ENCODE measurements around the gene MILR1.

The MILR1 gene

DNA sequence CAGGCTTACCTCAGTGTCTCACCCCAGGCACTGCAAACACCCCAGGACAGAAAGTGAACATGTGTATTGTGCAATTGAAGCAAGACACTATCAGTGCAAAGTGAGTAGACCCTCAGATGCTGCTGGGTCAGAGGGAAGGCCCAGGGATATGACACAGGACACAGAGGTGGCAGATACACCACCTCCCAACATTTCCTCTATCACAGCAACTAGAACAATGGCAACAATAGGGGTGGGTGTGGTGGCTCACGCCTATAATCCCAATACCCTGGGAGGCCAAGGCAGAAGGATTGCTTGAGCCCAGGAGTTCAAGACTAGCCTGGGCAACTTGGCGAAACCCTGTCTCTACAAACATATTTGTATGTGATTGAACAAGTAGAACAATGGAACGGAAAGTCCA is 22.5 kb downstream of the MILR1 start:
- Histone ChIP-seq H2AK5ac (ENCODE audit: low read length, severe bottlenecking) (no peak overlapping the region), H4K91ac (ENCODE audit: low read length) (no peak overlapping the region), H3K27ac (ENCODE audit: low read length, poor library complexity, severe bottlenecking) (no peak overlapping the region), H3K4me2 (ENCODE audit: low read length, poor library complexity, severe bottlenecking) (no peak overlapping the region), H3K27me3 (ENCODE audit: control insufficient read depth in 1 of 2, insufficient read depth in 1 of 2, low read length in 2 of 2) (no peaks in the 10 kb centered on the region), H3K36me3 (ENCODE audit: control insufficient read depth in 1 of 2, insufficient read depth in 2 of 2, low read depth in 1 of 2, low read length in 2 of 2) (peaks cover 0 to 58% of the 10 kb centered on the region in 2 experiments), H2BK5ac (ENCODE audit: low read depth, low read length, poor library complexity, severe bottlenecking) (no peak overlapping the region), H2AFZ (ENCODE audit: low read depth, low read length) (no peak overlapping the region), H3K9me3 (ENCODE audit: control insufficient read depth, low read length) (no peaks in the 10 kb centered on the region), H3K79me1 (replicated peaks; ENCODE audit: low read length, poor library complexity, severe bottlenecking) (no peaks in the 10 kb centered on the region), H2BK12ac (ENCODE audit: low read length in 2 of 2) (no peak overlapping the region), H2BK120ac (ENCODE audit: low read depth, low read length) (no peak overlapping the region), H3K4me1 (ENCODE audit: control insufficient read depth, insufficient read depth, low read depth, low read length) (no peaks in the 10 kb centered on the region), H3K9ac (ENCODE audit: low read length) (no peak overlapping the region), H3K23ac (ENCODE audit: low read length in 2 of 2) (no peak overlapping the region), H3K18ac (ENCODE audit: low read depth in 1 of 2, low read length in 2 of 2) (no peak overlapping the region), H3K4me3 (ENCODE audit: insufficient read depth in 1 of 2, low read depth in 1 of 2, low read length in 2 of 2) (no peak overlapping the region), H2BK15ac (ENCODE audit: low read depth, poor library complexity, severe bottlenecking) (no peak overlapping the region), H4K8ac (ENCODE audit: low read length) (no peak overlapping the region), H3K14ac (ENCODE audit: low read length in 2 of 2) (no peak overlapping the region), H3K4ac (ENCODE audit: low read depth in 1 of 2, low read length in 2 of 2) (no peak overlapping the region)
- DNase-seq, result no peak
- WGBS, result 96% methylated on average over 3 of the region's 3 CpGs

DNA sequence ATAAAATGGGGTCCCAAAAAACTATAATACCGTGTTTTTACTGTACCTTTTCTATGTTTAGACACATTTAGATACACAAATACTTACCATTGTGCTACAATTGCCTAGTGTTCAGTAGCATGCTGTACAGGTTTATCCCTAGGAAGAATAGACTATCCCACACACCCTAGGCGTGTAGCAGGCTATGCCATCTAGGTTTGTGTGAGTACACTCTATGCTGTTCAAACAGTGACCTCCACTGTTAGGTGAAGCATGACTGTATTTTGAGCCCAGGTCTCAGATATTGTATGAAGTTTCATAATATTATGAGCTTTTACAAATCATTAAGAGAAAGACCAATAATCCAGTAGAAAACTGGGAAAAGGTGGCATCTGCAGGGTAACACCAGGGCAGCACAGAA is 23.6 kb downstream of the MILR1 start:
- no peak overlapping the region for H3K14ac ChIP-seq (ENCODE audit: low read length in 2 of 2)
- no peak overlapping the region for H3K9ac ChIP-seq (ENCODE audit: low read length)
- no peak overlapping the region for H2AK5ac ChIP-seq (ENCODE audit: low read length, severe bottlenecking)
- DNase-seq, result no peak
- H3K27ac ChIP-seq (ENCODE audit: low read length, poor library complexity, severe bottlenecking), result no peak overlapping the region
- H3K9me3 ChIP-seq (ENCODE audit: control insufficient read depth, low read length), result no peaks in the 10 kb centered on the region
- no peaks in the 10 kb centered on the region for H3K4me1 ChIP-seq (ENCODE audit: control insufficient read depth, insufficient read depth, low read depth, low read length)
- H4K91ac ChIP-seq (ENCODE audit: low read length), result no peak overlapping the region
- H2BK12ac ChIP-seq (ENCODE audit: low read length in 2 of 2), result no peak overlapping the region
- H3K23ac ChIP-seq (ENCODE audit: low read length in 2 of 2), result no peak overlapping the region
- H3K27me3 ChIP-seq (ENCODE audit: control insufficient read depth in 1 of 2, insufficient read depth in 1 of 2, low read length in 2 of 2), result no peaks in the 10 kb centered on the region
- H3K36me3 ChIP-seq (ENCODE audit: control insufficient read depth in 1 of 2, insufficient read depth in 2 of 2, low read depth in 1 of 2, low read length in 2 of 2), result peaks cover 0 to 53% of the 10 kb centered on the region in 2 experiments
- no peak overlapping the region for H3K18ac ChIP-seq (ENCODE audit: low read depth in 1 of 2, low read length in 2 of 2)
- H4K8ac ChIP-seq (ENCODE audit: low read length), result no peak overlapping the region
- H2BK15ac ChIP-seq (ENCODE audit: low read depth, poor library complexity, severe bottlenecking), result no peak overlapping the region
- no peak overlapping the region for H2BK5ac ChIP-seq (ENCODE audit: low read depth, low read length, poor library complexity, severe bottlenecking)
- H3K4ac ChIP-seq (ENCODE audit: low read depth in 1 of 2, low read length in 2 of 2), result no peak overlapping the region
- no peak overlapping the region for H2AFZ ChIP-seq (ENCODE audit: low read depth, low read length)
- H3K79me1 ChIP-seq (replicated peaks; ENCODE audit: low read length, poor library complexity, severe bottlenecking), result no peaks in the 10 kb centered on the region
- no peak overlapping the region for H3K4me2 ChIP-seq (ENCODE audit: low read length, poor library complexity, severe bottlenecking)
- WGBS, result 100% methylated on average over 2 of the region's 2 CpGs
- no peak overlapping the region for H2BK120ac ChIP-seq (ENCODE audit: low read depth, low read length)
- H3K4me3 ChIP-seq (ENCODE audit: insufficient read depth in 1 of 2, low read depth in 1 of 2, low read length in 2 of 2), result no peak overlapping the region

DNA sequence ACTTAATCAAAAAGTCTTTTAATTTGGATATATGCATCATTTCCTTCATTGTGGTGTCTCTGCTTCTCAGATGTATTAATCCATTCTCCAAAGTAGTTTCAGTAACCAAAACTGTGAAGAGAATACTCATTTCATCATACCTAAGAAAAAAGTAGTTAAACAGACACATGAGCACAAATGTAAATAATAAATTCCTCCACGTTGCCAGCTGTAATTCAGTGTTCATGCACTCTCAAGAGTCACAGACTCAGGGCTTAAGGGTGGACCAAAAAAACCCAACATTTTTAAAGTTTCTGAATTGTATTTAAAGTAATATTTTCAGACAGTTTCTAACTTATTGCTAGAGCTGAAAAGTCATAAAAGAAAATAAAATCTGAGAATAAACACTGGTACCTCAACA is 28.9 kb downstream of the MILR1 start:
- Histone ChIP-seq H3K36me3 (ENCODE audit: control insufficient read depth in 1 of 2, insufficient read depth in 2 of 2, low read depth in 1 of 2, low read length in 2 of 2) (peaks cover 2 to 48% of the 10 kb centered on the region in 2 experiments), H2BK120ac (ENCODE audit: low read depth, low read length) (no peak overlapping the region), H2AFZ (ENCODE audit: low read depth, low read length) (no peak overlapping the region), H3K9ac (ENCODE audit: low read length) (no peak overlapping the region), H4K8ac (ENCODE audit: low read length) (no peak overlapping the region), H2BK15ac (ENCODE audit: low read depth, poor library complexity, severe bottlenecking) (no peak overlapping the region), H3K79me1 (replicated peaks; ENCODE audit: low read length, poor library complexity, severe bottlenecking) (peaks cover 2% of the 10 kb centered on the region), H3K4me2 (ENCODE audit: low read length, poor library complexity, severe bottlenecking) (no peak overlapping the region), H3K27me3 (ENCODE audit: control insufficient read depth in 1 of 2, insufficient read depth in 1 of 2, low read length in 2 of 2) (no peaks in the 10 kb centered on the region), H3K9me3 (ENCODE audit: control insufficient read depth, low read length) (no peaks in the 10 kb centered on the region), H4K91ac (ENCODE audit: low read length) (no peak overlapping the region), H2BK12ac (ENCODE audit: low read length in 2 of 2) (no peak overlapping the region), H3K23ac (ENCODE audit: low read length in 2 of 2) (no peak overlapping the region), H3K18ac (ENCODE audit: low read depth in 1 of 2, low read length in 2 of 2) (no peak overlapping the region), H3K4me1 (ENCODE audit: control insufficient read depth, insufficient read depth, low read depth, low read length) (no peaks in the 10 kb centered on the region), H3K27ac (ENCODE audit: low read length, poor library complexity, severe bottlenecking) (no peak overlapping the region), H2BK5ac (ENCODE audit: low read depth, low read length, poor library complexity, severe bottlenecking) (no peak overlapping the region), H3K4ac (ENCODE audit: low read depth in 1 of 2, low read length in 2 of 2) (no peak overlapping the region), H2AK5ac (ENCODE audit: low read length, severe bottlenecking) (no peak overlapping the region), H3K14ac (ENCODE audit: low read length in 2 of 2) (no peak overlapping the region), H3K4me3 (ENCODE audit: insufficient read depth in 1 of 2, low read depth in 1 of 2, low read length in 2 of 2) (no peak overlapping the region)
- 33% methylated on average over 1 of the region's 1 CpG for WGBS
- no peak for DNase-seq

DNA sequence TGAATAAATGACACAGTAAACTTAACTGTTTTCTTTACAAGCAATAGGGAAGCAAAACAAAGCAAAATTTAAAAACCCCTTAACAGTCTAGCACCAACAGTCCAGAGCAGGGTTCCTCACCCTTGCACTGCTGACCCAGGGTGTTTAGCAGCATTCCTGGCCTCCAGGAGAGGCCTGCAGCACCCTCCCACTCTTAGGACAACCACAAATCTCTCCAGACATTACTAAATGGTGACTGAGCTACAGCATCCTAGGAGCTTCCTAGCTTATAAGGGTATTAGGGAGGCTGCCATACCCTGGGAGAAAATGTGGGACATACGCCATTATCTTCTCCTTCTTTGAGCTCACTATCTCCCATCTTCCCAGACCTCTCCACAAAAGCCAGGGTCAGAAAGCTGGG is 32.0 kb downstream of the MILR1 start:
- H2AFZ ChIP-seq (ENCODE audit: low read depth, low read length), result no peak overlapping the region
- H3K18ac ChIP-seq (ENCODE audit: low read depth in 1 of 2, low read length in 2 of 2), result no peak overlapping the region
- no peaks in the 10 kb centered on the region for H3K9me3 ChIP-seq (ENCODE audit: control insufficient read depth, low read length)
- H3K36me3 ChIP-seq (ENCODE audit: control insufficient read depth in 1 of 2, insufficient read depth in 2 of 2, low read depth in 1 of 2, low read length in 2 of 2), result peaks cover 9 to 71% of the 10 kb centered on the region in 2 experiments
- H4K91ac ChIP-seq (ENCODE audit: low read length), result no peak overlapping the region
- no peak overlapping the region for H3K4me2 ChIP-seq (ENCODE audit: low read length, poor library complexity, severe bottlenecking)
- no peak overlapping the region for H3K4ac ChIP-seq (ENCODE audit: low read depth in 1 of 2, low read length in 2 of 2)
- H2BK12ac ChIP-seq (ENCODE audit: low read length in 2 of 2), result no peak overlapping the region
- H3K14ac ChIP-seq (ENCODE audit: low read length in 2 of 2), result no peak overlapping the region
- H3K27me3 ChIP-seq (ENCODE audit: control insufficient read depth in 1 of 2, insufficient read depth in 1 of 2, low read length in 2 of 2), result no peaks in the 10 kb centered on the region
- no peak overlapping the region for H4K8ac ChIP-seq (ENCODE audit: low read length)
- WGBS, result 96% methylated on average over 1 of the region's 1 CpG
- DNase-seq, result no peak
- H3K23ac ChIP-seq (ENCODE audit: low read length in 2 of 2), result no peak overlapping the region
- no peak overlapping the region for H2BK120ac ChIP-seq (ENCODE audit: low read depth, low read length)
- H2BK15ac ChIP-seq (ENCODE audit: low read depth, poor library complexity, severe bottlenecking), result no peak overlapping the region
- no peak overlapping the region for H3K9ac ChIP-seq (ENCODE audit: low read length)
- no peaks in the 10 kb centered on the region for H3K4me1 ChIP-seq (ENCODE audit: control insufficient read depth, insufficient read depth, low read depth, low read length)
- peaks cover 3% of the 10 kb centered on the region for H3K79me1 ChIP-seq (replicated peaks; ENCODE audit: low read length, poor library complexity, severe bottlenecking)
- no peak overlapping the region for H2BK5ac ChIP-seq (ENCODE audit: low read depth, low read length, poor library complexity, severe bottlenecking)
- H3K27ac ChIP-seq (ENCODE audit: low read length, poor library complexity, severe bottlenecking), result no peak overlapping the region
- H3K4me3 ChIP-seq (ENCODE audit: insufficient read depth in 1 of 2, low read depth in 1 of 2, low read length in 2 of 2), result no peak overlapping the region
- H2AK5ac ChIP-seq (ENCODE audit: low read length, severe bottlenecking), result no peak overlapping the region

All from mesenchymal stem cell (in vitro differentiated cells and primary cell).